Panc1 (cell line): ENCODE data around the gene ATOSA. TPM values are rescaled to one million over a fixed set of nuclear protein-coding genes. Genes with fewer than 3 reads are reported as not detected.

Experiments
- ATAC-seq: fragments of 200-7000 bp; cut with Tn5 transposase; 2 replicates; pipeline ENCODE4 v1.9.1; 2020; ENCODE audit warnings: mild to moderate bottlenecking, moderate library complexity
- BruUV-seq: library from RNA; stranded (reverse); fragments of 400-500 nt; replicated peaks from 2 replicates; lab custom pipeline; 2021; lab: Mats Ljungman, UMichigan
- CTCF ChIA-PET: fragments of 300-600 bp; sonication (Branson Sonifier 250); formaldehyde crosslinking; loops from one replicate; lab custom pipeline; 2022; ENCODE audit warnings: antibody characterized with exemption; lab: Charles Lee
- POLR2A ChIA-PET: fragments of 300-600 bp; sonication (Branson Sonifier 250); formaldehyde crosslinking; loops from one replicate; lab custom pipeline; 2022; ENCODE audit warnings: antibody characterized with exemption; lab: Charles Lee
- DNase-seq: peaks from one replicate; pipeline ENCODE4 v3.0.0-alpha.2; 2010; ENCODE audit warnings: low read depth, low spot score
- H3K27ac ChIP-seq: 2 replicates; pipeline ENCODE4 v1.5.1; 2011; ENCODE audit warnings: mild to moderate bottlenecking, low read length, inconsistent platforms
- H3K27me3 ChIP-seq: fragments of 200-500 bp; sonication (Bioruptor generic); 2 replicates; pipeline ENCODE4 v1.6.0; 2014; ENCODE audit warnings: low read length, inconsistent platforms; ENCODE audit not compliant: control insufficient read depth, insufficient read depth
- H3K36me3 ChIP-seq: fragments of 200-500 bp; sonication (Bioruptor generic); 2 replicates; pipeline ENCODE4 v1.5.1; 2014; ENCODE audit warnings: inconsistent platforms, mild to moderate bottlenecking, low read length, moderate library complexity; ENCODE audit not compliant: control insufficient read depth, insufficient read depth
- H3K4me1 ChIP-seq: 2 replicates; pipeline ENCODE4 v1.5.1; 2011; ENCODE audit warnings: inconsistent platforms, mild to moderate bottlenecking, low read length, moderate library complexity; ENCODE audit not compliant: control insufficient read depth, insufficient read depth
- H3K4me3 ChIP-seq, 2 experiments: 2 replicates each; pipeline ENCODE4 v1.5.1; 2011 to 2012; ENCODE audit warnings: low read depth in 2 of 2, low read length in 2 of 2, mild to moderate bottlenecking in 2 of 2, inconsistent platforms in 1 of 2, moderate library complexity in 1 of 2
- H3K9me3 ChIP-seq: fragments of 200-500 bp; sonication (Bioruptor generic); 2 replicates; pipeline ENCODE4 v1.5.1; 2014; ENCODE audit warnings: low read depth, mild to moderate bottlenecking, inconsistent platforms, low read length, moderate library complexity; ENCODE audit not compliant: control insufficient read depth, insufficient read depth
- POLR2AphosphoS5 ChIP-seq: IDR thresholded peaks from 2 replicates; pipeline ENCODE4 v1.6.1; 2012; ENCODE audit warnings: mild to moderate bottlenecking, low read depth, low read length, moderate library complexity
- SIN3A ChIP-seq: IDR thresholded peaks from 2 replicates; pipeline ENCODE4 v1.6.1; 2012; ENCODE audit warnings: low read depth, mild to moderate bottlenecking, low read length, moderate library complexity, borderline replicate concordance; ENCODE audit not compliant: insufficient read depth
- TCF7L2 ChIP-seq: IDR thresholded peaks from 2 replicates; pipeline ENCODE4 v1.6.1; 2011; ENCODE audit warnings: mild to moderate bottlenecking, low read depth, low read length, inconsistent platforms
- in situ Hi-C: cut with HindIII; loops from 2 replicates; pipeline ENCODE4 v1.10.0; 2016; ENCODE audit warnings: low sequenced_read_pairs, low pct_unique_long_range_greater_than_20kb
- intact Hi-C: fragments of 100-400 bp; cut with micrococcal nuclease; formaldehyde crosslinking; loops from one replicate; pipeline ENCODE4 v1.10.0; 2022; ENCODE audit not compliant: unreplicated experiment
- total RNA-seq: library from RNA; stranded (reverse); gene quantifications from one replicate; pipeline ENCODE4 v1.2.1, GENCODE V29; 2021; ENCODE audit not compliant: unreplicated experiment
- TF ChIP-seq, protein P1 (sequence below), 2 experiments: IDR thresholded peaks; 2 replicates each; pipeline ENCODE4 v1.6.1; 2011 to 2012; ENCODE audit warnings: low read depth in 2 of 2, control low read depth in 1 of 2, low read length in 1 of 2, mild to moderate bottlenecking in 1 of 2, moderate library complexity in 1 of 2; ENCODE audit not compliant: insufficient read depth in 1 of 2
- TF ChIP-seq, protein P2 (sequence below): fragments of 450-650 bp; IDR thresholded peaks from 2 replicates; pipeline ENCODE4 v1.5.1; 2017; ENCODE audit warnings: mild to moderate bottlenecking

The ATOSA gene
- total RNA-seq, 1 experiment from 2014 or later = 18.5 TPM

DNA sequence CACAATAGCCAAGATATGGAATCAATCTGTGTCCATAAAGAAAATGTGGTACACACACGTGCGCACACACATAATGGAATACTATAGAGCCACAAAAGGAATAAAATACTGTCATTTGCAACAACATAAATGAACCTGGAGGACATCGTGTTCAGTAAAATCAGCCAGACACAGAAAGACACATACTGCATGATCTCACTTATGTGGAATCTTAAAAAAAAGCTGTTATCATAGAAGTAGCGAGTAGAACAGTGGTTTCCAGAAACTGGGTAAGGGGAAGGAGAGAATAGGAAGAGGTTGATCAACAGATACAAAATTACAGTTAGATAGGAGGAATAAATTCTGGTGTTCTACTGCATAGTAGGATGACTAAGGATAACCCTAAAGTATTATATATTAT lies 11.1 kb downstream of the ATOSA start:
- Histone ChIP-seq H3K4me1 (no peaks in the 10 kb centered on the region; the same call in 1 of the 2 replicates), H3K36me3 (no peaks in the 10 kb centered on the region; the same call in none of the 2 replicates), H3K9me3 (no peaks in the 10 kb centered on the region), H3K4me3 (no peak overlapping the region), H3K27ac (no peak overlapping the region), H3K27me3 (no peaks in the 10 kb centered on the region)
- TF ChIP-seq, protein P1, sequence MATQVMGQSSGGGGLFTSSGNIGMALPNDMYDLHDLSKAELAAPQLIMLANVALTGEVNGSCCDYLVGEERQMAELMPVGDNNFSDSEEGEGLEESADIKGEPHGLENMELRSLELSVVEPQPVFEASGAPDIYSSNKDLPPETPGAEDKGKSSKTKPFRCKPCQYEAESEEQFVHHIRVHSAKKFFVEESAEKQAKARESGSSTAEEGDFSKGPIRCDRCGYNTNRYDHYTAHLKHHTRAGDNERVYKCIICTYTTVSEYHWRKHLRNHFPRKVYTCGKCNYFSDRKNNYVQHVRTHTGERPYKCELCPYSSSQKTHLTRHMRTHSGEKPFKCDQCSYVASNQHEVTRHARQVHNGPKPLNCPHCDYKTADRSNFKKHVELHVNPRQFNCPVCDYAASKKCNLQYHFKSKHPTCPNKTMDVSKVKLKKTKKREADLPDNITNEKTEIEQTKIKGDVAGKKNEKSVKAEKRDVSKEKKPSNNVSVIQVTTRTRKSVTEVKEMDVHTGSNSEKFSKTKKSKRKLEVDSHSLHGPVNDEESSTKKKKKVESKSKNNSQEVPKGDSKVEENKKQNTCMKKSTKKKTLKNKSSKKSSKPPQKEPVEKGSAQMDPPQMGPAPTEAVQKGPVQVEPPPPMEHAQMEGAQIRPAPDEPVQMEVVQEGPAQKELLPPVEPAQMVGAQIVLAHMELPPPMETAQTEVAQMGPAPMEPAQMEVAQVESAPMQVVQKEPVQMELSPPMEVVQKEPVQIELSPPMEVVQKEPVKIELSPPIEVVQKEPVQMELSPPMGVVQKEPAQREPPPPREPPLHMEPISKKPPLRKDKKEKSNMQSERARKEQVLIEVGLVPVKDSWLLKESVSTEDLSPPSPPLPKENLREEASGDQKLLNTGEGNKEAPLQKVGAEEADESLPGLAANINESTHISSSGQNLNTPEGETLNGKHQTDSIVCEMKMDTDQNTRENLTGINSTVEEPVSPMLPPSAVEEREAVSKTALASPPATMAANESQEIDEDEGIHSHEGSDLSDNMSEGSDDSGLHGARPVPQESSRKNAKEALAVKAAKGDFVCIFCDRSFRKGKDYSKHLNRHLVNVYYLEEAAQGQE (IDR thresholded peaks at IDR 0.05; ENCODE audit: insufficient read depth in 1 of 2, low read depth in 2 of 2, low read length in 1 of 2) = no peak
- TF ChIP-seq TCF7L2 (no peak), SIN3A (no peak), POLR2AphosphoS5 (no peak)
- TF ChIP-seq, protein P2, sequence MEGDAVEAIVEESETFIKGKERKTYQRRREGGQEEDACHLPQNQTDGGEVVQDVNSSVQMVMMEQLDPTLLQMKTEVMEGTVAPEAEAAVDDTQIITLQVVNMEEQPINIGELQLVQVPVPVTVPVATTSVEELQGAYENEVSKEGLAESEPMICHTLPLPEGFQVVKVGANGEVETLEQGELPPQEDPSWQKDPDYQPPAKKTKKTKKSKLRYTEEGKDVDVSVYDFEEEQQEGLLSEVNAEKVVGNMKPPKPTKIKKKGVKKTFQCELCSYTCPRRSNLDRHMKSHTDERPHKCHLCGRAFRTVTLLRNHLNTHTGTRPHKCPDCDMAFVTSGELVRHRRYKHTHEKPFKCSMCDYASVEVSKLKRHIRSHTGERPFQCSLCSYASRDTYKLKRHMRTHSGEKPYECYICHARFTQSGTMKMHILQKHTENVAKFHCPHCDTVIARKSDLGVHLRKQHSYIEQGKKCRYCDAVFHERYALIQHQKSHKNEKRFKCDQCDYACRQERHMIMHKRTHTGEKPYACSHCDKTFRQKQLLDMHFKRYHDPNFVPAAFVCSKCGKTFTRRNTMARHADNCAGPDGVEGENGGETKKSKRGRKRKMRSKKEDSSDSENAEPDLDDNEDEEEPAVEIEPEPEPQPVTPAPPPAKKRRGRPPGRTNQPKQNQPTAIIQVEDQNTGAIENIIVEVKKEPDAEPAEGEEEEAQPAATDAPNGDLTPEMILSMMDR = no peak
- no peak for DNase-seq
- ATAC-seq = no peak
- intact Hi-C loops (no loop called here), in situ Hi-C loops (no loop called here)
- no TSS peak for BruUV-seq
- POLR2A ChIA-PET = no interaction called here
- CTCF ChIA-PET = no interaction called here

DNA sequence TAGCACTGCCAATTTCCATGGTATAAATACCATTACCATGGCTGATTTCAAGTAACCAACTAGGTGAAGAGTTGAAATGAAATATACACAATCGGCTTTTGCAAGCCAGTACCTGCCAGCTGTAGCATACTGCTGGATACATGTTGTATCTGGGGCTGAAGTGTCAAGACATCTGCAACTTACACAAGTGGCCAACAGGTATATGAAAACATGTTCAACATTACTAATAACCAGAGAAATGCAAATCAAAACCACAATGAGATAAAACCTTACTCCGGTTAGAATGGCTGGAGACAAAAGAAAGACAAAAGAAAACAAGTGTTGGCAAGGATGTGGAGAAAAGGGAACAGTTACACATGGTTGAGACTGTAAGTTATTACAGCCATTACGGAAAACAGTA lies 11.6 kb downstream of the ATOSA start:
- in situ Hi-C loops = no loop called here
- CTCF ChIA-PET = no interaction called here
- H3K4me1 ChIP-seq = no peaks in the 10 kb centered on the region; the same call in 1 of the 2 replicates

More for the DNA sequence above, 11.6 kb downstream of the ATOSA start:
- no peaks in the 10 kb centered on the region; the same call in none of the 2 replicates for H3K36me3 ChIP-seq
- no peaks in the 10 kb centered on the region for H3K9me3 ChIP-seq
- no TSS peak for BruUV-seq
- H3K27me3 ChIP-seq = no peaks in the 10 kb centered on the region
- ATAC-seq (0 out of 2 replicates have a peak, but pooled peaks have one; percentile 17), DNase-seq (no peak)
- TF ChIP-seq TCF7L2 (no peak), SIN3A (no peak), POLR2AphosphoS5 (no peak)
- TF ChIP-seq, protein P1 (IDR thresholded peaks at IDR 0.05; ENCODE audit: insufficient read depth in 1 of 2, low read depth in 2 of 2, low read length in 1 of 2) = no peak
- TF ChIP-seq, protein P2 = no peak
- no peak overlapping the region for H3K4me3 ChIP-seq
- intact Hi-C loops = no loop called here
- POLR2A ChIA-PET = no interaction called here
- H3K27ac ChIP-seq = no peak overlapping the region
